Naive thymus-derived CD4-positive, alpha-beta T cell (primary cell): ENCODE data around the gene TMEM255A. TPM values are rescaled to one million over a fixed set of nuclear protein-coding genes. Genes with fewer than 3 reads are reported as not detected.
A peak's percentile ranks its signal among the peaks of the same experiment; 100 is the strongest.

ENCODE experiments used
- ATAC-seq: fragments of 150-1000 bp; cut with Tn5 transposase; 2 replicates; pipeline ENCODE4 v1.10.0; 2021; ENCODE audit warnings: mild to moderate bottlenecking, moderate library complexity
- CTCF ChIA-PET: fragments of 350-600 bp; sonication (Branson Sonifier 250); formaldehyde crosslinking; loops from one replicate; lab custom pipeline; 2021; ENCODE audit warnings: antibody characterized with exemption; lab: Charles Lee
- POLR2A ChIA-PET: fragments of 350-600 bp; sonication (Branson Sonifier 250); formaldehyde crosslinking; loops from one replicate; lab custom pipeline; 2021; ENCODE audit warnings: antibody characterized with exemption, inconsistent platforms; lab: Charles Lee
- DNase-seq, 9 donors: peaks; one replicate each; pipeline versions ENCODE4 v3.0.0 to v3.0.0-alpha.2; 2020 to 2022; ENCODE audit warnings: mixed read lengths in 1 of 9
- H3K27ac ChIP-seq: one replicate; pipeline ENCODE4 v1.7.0; 2013; ENCODE audit warnings: mild to moderate bottlenecking, low read depth, low read length, moderate library complexity
- H3K27me3 ChIP-seq, 2 donors: one replicate each; pipeline ENCODE4 v1.7.0; 2013; ENCODE audit warnings: low read length in 2 of 2, mild to moderate bottlenecking in 2 of 2, moderate library complexity in 2 of 2; ENCODE audit not compliant: control insufficient read depth in 2 of 2, insufficient read depth in 2 of 2
- H3K36me3 ChIP-seq, 3 experiments: 1 replicate in 2 of 3; 2 replicates in 1 of 3; pipeline ENCODE4 v1.7.0; 2013; ENCODE audit warnings: low read length in 3 of 3, mild to moderate bottlenecking in 3 of 3, moderate library complexity in 1 of 3; ENCODE audit not compliant: insufficient read depth in 3 of 3, control insufficient read depth in 2 of 3
- H3K4me1 ChIP-seq, 2 donors: one replicate each; pipeline ENCODE4 v1.7.0; 2013; ENCODE audit warnings: low read length in 2 of 2, mild to moderate bottlenecking in 2 of 2, moderate library complexity in 1 of 2; ENCODE audit not compliant: control insufficient read depth in 2 of 2, insufficient read depth in 2 of 2
- H3K4me3 ChIP-seq: 2 replicates; pipeline ENCODE4 v1.7.0; 2013; ENCODE audit warnings: mild to moderate bottlenecking, low read length
- H3K9me3 ChIP-seq, 3 experiments: 1 replicate in 2 of 3; 2 replicates in 1 of 3; pipeline ENCODE4 v1.7.0; 2013; ENCODE audit warnings: low read length in 3 of 3; ENCODE audit not compliant: control insufficient read depth in 2 of 3
- H3K27ac Mint-ChIP-seq, 9 donors: one replicate each; pipeline ENCODE4 v1.8.0; 2020 to 2022; ENCODE audit warnings: mixed read lengths in 9 of 9, mild to moderate bottlenecking in 8 of 9, moderate library complexity in 5 of 9, inconsistent platforms in 2 of 9
- H3K27me3 Mint-ChIP-seq, 5 donors: one replicate each; pipeline ENCODE4 v1.8.0; 2021 to 2022; ENCODE audit warnings: mixed read lengths in 5 of 5, mild to moderate bottlenecking in 1 of 5
- H3K36me3 Mint-ChIP-seq, 5 donors: one replicate each; pipeline ENCODE4 v1.8.0; 2020 to 2022; ENCODE audit warnings: mixed read lengths in 5 of 5, mild to moderate bottlenecking in 3 of 5, inconsistent platforms in 1 of 5
- H3K4me1 Mint-ChIP-seq, 7 donors: one replicate each; pipeline ENCODE4 v1.8.0; 2020 to 2022; ENCODE audit warnings: mixed read lengths in 7 of 7, mild to moderate bottlenecking in 3 of 7, inconsistent platforms in 1 of 7
- H3K4me3 Mint-ChIP-seq, 10 donors: one replicate each; pipeline ENCODE4 v1.8.0; 2020 to 2022; ENCODE audit warnings: mild to moderate bottlenecking in 10 of 10, mixed read lengths in 10 of 10, moderate library complexity in 6 of 10, inconsistent platforms in 2 of 10
- H3K9me3 Mint-ChIP-seq, 11 donors: one replicate each; pipeline ENCODE4 v1.8.0; 2020 to 2022; ENCODE audit warnings: mixed read lengths in 11 of 11, mild to moderate bottlenecking in 4 of 11, inconsistent platforms in 1 of 11, moderate library complexity in 1 of 11
- intact Hi-C, 2 donors: fragments of 100-400 bp; cut with micrococcal nuclease; formaldehyde crosslinking; loops; one replicate each; pipeline ENCODE4 v1.15.1; 2023
- polyA plus RNA-seq, 2 donors: library from polyadenylated mRNA; unstranded; fragments of 300-500 nt; fragmentation: Illumina TruSeq; gene quantifications; one replicate each; pipeline ENCODE4 v1.2.3, GENCODE V29; 2021
- total RNA-seq, 6 experiments: library from RNA in 5 of 6; stranded (reverse) in 5 of 6; gene quantifications; 1 replicate in 5 of 6; 2 replicates in 1 of 6; pipeline ENCODE4 v1.2.3 and lab custom pipeline; 2021 to 2026

The TMEM255A gene
- total and polyA plus RNA-seq, 7 experiments from 2014 or later: 0.06 to 1.2 (median 0.12) TPM; not detected in 4

DNA sequence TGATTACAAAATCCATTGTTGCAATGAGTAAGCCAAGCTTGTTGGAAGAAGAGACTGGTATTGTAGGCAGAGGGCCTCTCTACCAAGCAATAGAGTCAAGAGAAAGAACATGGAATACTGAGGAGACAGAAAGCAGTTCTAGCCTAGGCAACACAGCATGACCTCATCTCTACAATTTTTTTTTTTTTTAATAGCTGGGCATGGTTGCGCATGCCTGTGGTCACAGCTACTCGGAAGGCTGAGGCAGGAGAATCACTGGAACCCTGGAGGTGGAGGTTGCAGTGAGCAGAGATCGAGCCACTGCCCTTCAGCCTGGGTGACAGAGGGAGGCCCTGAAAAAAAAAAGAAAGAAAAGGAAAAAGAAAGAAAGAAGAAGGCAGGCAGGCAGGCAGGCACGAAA, 72.3 kb downstream of the TMEM255A start:
- no peak overlapping the region for H3K4me3 ChIP-seq
- no peaks in the 10 kb centered on the region for H3K27me3 ChIP-seq
- Mint-ChIP-seq H3K27ac (peak overlapping the region in 2 of 9 donors; percentile 5 to 44), H3K4me1 (peaks cover under 1 to 23% (median 16%) of the 10 kb centered on the region in 7 donors), H3K27me3 (no peaks in the 10 kb centered on the region), H3K4me3 (no peak overlapping the region), H3K36me3 (peaks cover 0 to 11% (median 5%) of the 10 kb centered on the region in 5 donors), H3K9me3 (no peaks in the 10 kb centered on the region)
- peaks cover 0 to 13% (median 0%) of the 10 kb centered on the region in 3 experiments for H3K36me3 ChIP-seq
- H3K27ac ChIP-seq: no peak overlapping the region
- intact Hi-C loops: no loop called here
- DNase-seq (no peak), ATAC-seq (no peak)
- no peaks in the 10 kb centered on the region for H3K9me3 ChIP-seq
- H3K4me1 ChIP-seq: peaks cover 3 to 4% of the 10 kb centered on the region in 2 donors
- ChIA-PET CTCF (no interaction called here), POLR2A (no interaction called here)

GRCh38 chrX:120236687-120237479, 74.4 kb downstream of the TMEM255A start:
- H3K4me3 Mint-ChIP-seq: no peak overlapping the region
- Histone ChIP-seq H3K27me3 (no peaks in the 10 kb centered on the region), H3K27ac (no peak overlapping the region), H3K4me1 (no peaks in the 10 kb centered on the region), H3K4me3 (no peak overlapping the region), H3K9me3 (no peaks in the 10 kb centered on the region), H3K36me3 (peaks cover 0 to 13% (median 0%) of the 10 kb centered on the region in 3 experiments)
- ATAC-seq (no peak), DNase-seq (no peak)
- POLR2A ChIA-PET: interaction anchor here (0.6 kb wide), 1 partner anchor 22 kb away, joined by 3 read pairs; no protein-coding TSS in a partner anchor
- H3K9me3 Mint-ChIP-seq: no peaks in the 10 kb centered on the region
- intact Hi-C loops: no loop called here
- CTCF ChIA-PET: no interaction called here
- H3K27me3 Mint-ChIP-seq: no peaks in the 10 kb centered on the region
- no peak overlapping the region for H3K27ac Mint-ChIP-seq
- peaks cover 0 to 7% (median 2%) of the 10 kb centered on the region in 7 donors for H3K4me1 Mint-ChIP-seq
- H3K36me3 Mint-ChIP-seq: peaks cover 0 to 11% (median 5%) of the 10 kb centered on the region in 5 donors

DNA sequence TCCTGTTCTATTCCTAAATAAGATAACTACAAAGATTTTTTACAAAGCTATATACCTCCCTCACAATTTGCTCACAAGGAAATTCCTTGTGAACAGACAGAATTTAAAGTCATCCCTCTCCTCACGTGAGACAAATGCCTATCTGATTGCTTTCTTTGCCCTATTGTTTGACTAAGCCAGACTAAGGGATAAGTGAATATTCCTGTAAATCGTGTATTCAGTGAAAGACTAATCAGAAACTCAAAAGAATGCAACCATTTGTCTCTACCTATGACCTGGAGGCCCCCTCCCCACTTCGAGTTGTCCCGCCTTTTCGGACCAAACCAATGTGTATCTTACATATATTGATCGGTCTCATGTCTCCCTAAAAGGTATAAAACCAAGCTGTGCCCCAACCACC, 76.0 kb downstream of the TMEM255A start:
- ATAC-seq: no peak
- H3K27me3 ChIP-seq: no peaks in the 10 kb centered on the region
- H3K4me3 ChIP-seq: no peak overlapping the region
- intact Hi-C loops: no loop called here
- Mint-ChIP-seq H3K27me3 (no peaks in the 10 kb centered on the region), H3K9me3 (no peaks in the 10 kb centered on the region), H3K27ac (no peak overlapping the region), H3K4me3 (no peak overlapping the region), H3K4me1 (peaks cover 0 to under 1% (median 0%) of the 10 kb centered on the region in 7 donors), H3K36me3 (peaks cover 0 to 11% (median 5%) of the 10 kb centered on the region in 5 donors)
- H3K36me3 ChIP-seq: peaks cover 0 to 13% (median 0%) of the 10 kb centered on the region in 3 experiments
- H3K4me1 ChIP-seq: no peaks in the 10 kb centered on the region
- CTCF ChIA-PET: interaction anchor here (0.7 kb wide), 1 partner anchor 302 kb away, joined by 4 read pairs; no protein-coding TSS in a partner anchor
- DNase-seq: no peak
- no peak overlapping the region for H3K27ac ChIP-seq
- H3K9me3 ChIP-seq: no peaks in the 10 kb centered on the region
- POLR2A ChIA-PET: interaction anchor here (0.7 kb wide), 1 partner anchor 86 kb away, joined by 4 read pairs; no protein-coding TSS in a partner anchor

DNA sequence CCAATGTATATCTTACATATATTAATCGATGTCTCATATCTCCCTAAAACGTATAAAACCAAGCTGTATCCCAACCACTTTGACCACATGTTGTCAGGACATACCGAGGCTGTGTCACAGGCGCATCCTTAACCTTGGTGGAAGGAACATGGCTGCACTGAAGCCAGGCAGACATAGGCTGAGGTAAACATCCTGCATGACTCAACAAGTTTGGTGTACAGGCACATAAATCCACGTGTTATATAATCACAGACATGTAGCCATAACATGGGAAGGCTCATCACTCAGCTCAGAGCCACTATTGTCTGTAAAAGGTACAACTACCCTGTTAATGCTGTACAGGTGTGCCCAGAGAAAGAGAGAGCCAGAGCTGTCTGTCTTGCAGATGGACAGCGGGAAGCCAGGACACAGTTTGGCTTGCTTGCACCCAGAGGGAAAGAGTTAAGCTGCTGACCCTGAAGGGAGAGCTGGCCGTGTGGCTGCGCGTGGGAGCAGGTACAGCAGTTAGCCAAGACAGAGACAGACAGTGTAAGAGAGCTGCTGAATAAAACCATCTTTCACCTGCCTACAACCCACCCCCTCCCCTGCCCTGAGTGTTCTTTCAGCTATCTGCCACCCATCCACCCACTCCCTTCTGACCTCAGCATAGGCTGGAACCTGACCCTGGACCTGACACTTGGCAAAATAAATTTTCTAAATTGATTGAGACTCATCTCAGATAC, 82.9 kb downstream of the TMEM255A start:
- intact Hi-C loops: no loop called here

GRCh38 chrX:120224388-120224787, 86.9 kb downstream of the TMEM255A start:
- ChIA-PET CTCF (no interaction called here), POLR2A (no interaction called here)
- ATAC-seq (no peak), DNase-seq (no peak)
- H3K4me3 ChIP-seq: no peak overlapping the region
- no peaks in the 10 kb centered on the region for H3K9me3 Mint-ChIP-seq
- intact Hi-C loops: no loop called here
- H3K27me3 ChIP-seq: no peaks in the 10 kb centered on the region
- peaks cover 0 to 6% (median 3%) of the 10 kb centered on the region in 3 experiments for H3K36me3 ChIP-seq
- H3K4me1 Mint-ChIP-seq: no peaks in the 10 kb centered on the region
- H3K4me3 Mint-ChIP-seq: no peak overlapping the region
- H3K27me3 Mint-ChIP-seq: no peaks in the 10 kb centered on the region
- no peaks in the 10 kb centered on the region for H3K4me1 ChIP-seq
- no peaks in the 10 kb centered on the region for H3K9me3 ChIP-seq
- no peak overlapping the region for H3K27ac Mint-ChIP-seq
- no peak overlapping the region for H3K27ac ChIP-seq
- peaks cover 0 to 20% (median 3%) of the 10 kb centered on the region in 5 donors for H3K36me3 Mint-ChIP-seq

More for the DNA sequence above, 82.9 kb downstream of the TMEM255A start:
- Histone ChIP-seq H3K27ac (no peak overlapping the region), H3K9me3 (no peaks in the 10 kb centered on the region), H3K36me3 (peaks cover 0 to 6% (median 3%) of the 10 kb centered on the region in 3 experiments), H3K27me3 (no peaks in the 10 kb centered on the region), H3K4me3 (no peak overlapping the region), H3K4me1 (no peaks in the 10 kb centered on the region)
- Mint-ChIP-seq H3K36me3 (peaks cover 0 to 11% (median 0%) of the 10 kb centered on the region in 5 donors), H3K9me3 (no peaks in the 10 kb centered on the region), H3K27ac (no peak overlapping the region), H3K4me3 (no peak overlapping the region), H3K27me3 (no peaks in the 10 kb centered on the region), H3K4me1 (peaks cover 0 to 4% (median 0%) of the 10 kb centered on the region in 7 donors)
- CTCF ChIA-PET: interaction anchor here (1.0 kb wide), 1 partner anchor 9 kb away, joined by 3 read pairs; no protein-coding TSS in a partner anchor
- POLR2A ChIA-PET: interaction anchor here (1.3 kb wide), 1 partner anchor 41 kb away, joined by 4 read pairs; no protein-coding TSS in a partner anchor
- DNase-seq (no peak), ATAC-seq (no peak)

GRCh38 chrX:120223374-120223773, 87.9 kb downstream of the TMEM255A start:
- Mint-ChIP-seq H3K27ac (no peak overlapping the region), H3K9me3 (no peaks in the 10 kb centered on the region), H3K4me1 (no peaks in the 10 kb centered on the region), H3K4me3 (no peak overlapping the region), H3K36me3 (peaks cover 0 to 24% (median 5%) of the 10 kb centered on the region in 5 donors), H3K27me3 (no peaks in the 10 kb centered on the region)
- Histone ChIP-seq H3K4me1 (no peaks in the 10 kb centered on the region), H3K4me3 (no peak overlapping the region), H3K27me3 (no peaks in the 10 kb centered on the region), H3K36me3 (peaks cover 0 to 6% (median 3%) of the 10 kb centered on the region in 3 experiments), H3K9me3 (no peaks in the 10 kb centered on the region), H3K27ac (no peak overlapping the region)
- POLR2A ChIA-PET: no interaction called here
- ATAC-seq (no peak), DNase-seq (no peak)
- intact Hi-C loops: no loop called here
- CTCF ChIA-PET: interaction anchor here (0.8 kb wide), 1 partner anchor 10 kb away, joined by 3 read pairs; no protein-coding TSS in a partner anchor
